DMS53 (cell line): ENCODE data around the gene CEL.
"Not testable (repeated sequence)": the region's sequence is repeated elsewhere in the genome, so short reads cannot be mapped to it uniquely, and the experiment has no call there.

Source experiments
- DNase-seq: peaks from one replicate; lab custom pipeline; 2025; lab: John Stamatoyannopoulos, UW

The CEL gene

GRCh38 chr9:133048595-133048994 lies 13.2 kb upstream of the CEL start:
- DNase-seq = peak; percentile 83

GRCh38 chr9:133049043-133049442 lies 12.7 kb upstream of the CEL start:
- no peak for DNase-seq

GRCh38 chr9:133050142-133050541 lies 11.6 kb upstream of the CEL start:
- peak; percentile 69 for DNase-seq

- DNase-seq = peak; percentile 95
These were observed 11.0 kb upstream of the CEL start for GRCh38 chr9:133050781-133051180.

- DNase-seq = peak; percentile 66
These were observed 10.4 kb upstream of the CEL start for GRCh38 chr9:133051281-133051900.

- DNase-seq = no peak
These were observed 9.7 kb upstream of the CEL start for GRCh38 chr9:133051966-133052539.

- no peak for DNase-seq
These were observed 7.4 kb upstream of the CEL start for GRCh38 chr9:133054194-133054890.

GRCh38 chr9:133054966-133055365 lies 6.8 kb upstream of the CEL start:
- no peak for DNase-seq

- no peak for DNase-seq
These were observed 5.9 kb upstream of the CEL start for GRCh38 chr9:133055788-133056420.

- DNase-seq = no peak
These were observed 5.2 kb upstream of the CEL start for GRCh38 chr9:133056533-133056932.

GRCh38 chr9:133057006-133057405 lies 4.8 kb upstream of the CEL start:
- DNase-seq = no peak

GRCh38 chr9:133057553-133057952 lies 4.2 kb upstream of the CEL start:
- DNase-seq = no peak

GRCh38 chr9:133058071-133058470 lies 3.7 kb upstream of the CEL start:
- DNase-seq = no peak

GRCh38 chr9:133058550-133059320 lies 3.0 kb upstream of the CEL start:
- no peak for DNase-seq

- DNase-seq = no peak
These were observed 2.2 kb upstream of the CEL start for GRCh38 chr9:133059623-133060022.

- DNase-seq = no peak
These were observed 1.4 kb upstream of the CEL start for GRCh38 chr9:133060417-133060841.

- peak; percentile 28 for DNase-seq
These were observed 590 bp upstream of the CEL start for GRCh38 chr9:133061019-133061763.

GRCh38 chr9:133062569-133062968 lies 788 bp downstream of the CEL start:
- not testable (repeated sequence) for DNase-seq

GRCh38 chr9:133063159-133063499 lies 1.3 kb downstream of the CEL start:
- no peak for DNase-seq

- no peak for DNase-seq
These were observed 1.9 kb downstream of the CEL start for GRCh38 chr9:133063500-133064231.
